ENCODE results near the gene VPS13C. TPM values are rescaled to one million over a fixed set of nuclear protein-coding genes. Genes with fewer than 3 reads are reported as not detected.

Gene VPS13C
- total RNA-seq, 1 experiment from 2014 or later, result 20.9 TPM

GRCh38 chr15:62087671-62088352 lies 27.6 kb upstream of the VPS13C start:
- H3K9me3 Mint-ChIP-seq, result peaks cover 31% of the 10 kb centered on the region
- TF ChIP-seq ATF1 (CRISPR knock-in tag; IDR thresholded peaks at IDR 0.05) (no peak), USF2 (CRISPR knock-in tag; IDR thresholded peaks at IDR 0.05) (no peak), TEAD4 (CRISPR knock-in tag; IDR thresholded peaks at IDR 0.05) (no peak), JAZF1 (CRISPR knock-in tag; IDR thresholded peaks at IDR 0.05) (no peak), NR3C1 (CRISPR knock-in tag; conservative IDR thresholded peaks at IDR 0.05; ENCODE audit: low read depth) (no peak), ZNF263 (CRISPR knock-in tag; IDR thresholded peaks at IDR 0.05; ENCODE audit: low read depth) (no peak), E2F5 (CRISPR knock-in tag; IDR thresholded peaks at IDR 0.05) (no peak), SP1 (CRISPR knock-in tag; conservative IDR thresholded peaks at IDR 0.05) (no peak), MXD4 (CRISPR knock-in tag; IDR thresholded peaks at IDR 0.05; ENCODE audit: borderline replicate concordance) (no peak), GTF2I (CRISPR knock-in tag; conservative IDR thresholded peaks at IDR 0.05) (no peak), GRHL2 (CRISPR knock-in tag; IDR thresholded peaks at IDR 0.05; ENCODE audit: insufficient replicate concordance, severe bottlenecking) (no peak), ZMAT4 (CRISPR knock-in tag; IDR thresholded peaks at IDR 0.05) (no peak)
- TF ChIP-seq, protein P1, sequence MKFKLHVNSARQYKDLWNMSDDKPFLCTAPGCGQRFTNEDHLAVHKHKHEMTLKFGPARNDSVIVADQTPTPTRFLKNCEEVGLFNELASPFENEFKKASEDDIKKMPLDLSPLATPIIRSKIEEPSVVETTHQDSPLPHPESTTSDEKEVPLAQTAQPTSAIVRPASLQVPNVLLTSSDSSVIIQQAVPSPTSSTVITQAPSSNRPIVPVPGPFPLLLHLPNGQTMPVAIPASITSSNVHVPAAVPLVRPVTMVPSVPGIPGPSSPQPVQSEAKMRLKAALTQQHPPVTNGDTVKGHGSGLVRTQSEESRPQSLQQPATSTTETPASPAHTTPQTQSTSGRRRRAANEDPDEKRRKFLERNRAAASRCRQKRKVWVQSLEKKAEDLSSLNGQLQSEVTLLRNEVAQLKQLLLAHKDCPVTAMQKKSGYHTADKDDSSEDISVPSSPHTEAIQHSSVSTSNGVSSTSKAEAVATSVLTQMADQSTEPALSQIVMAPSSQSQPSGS (CRISPR knock-in tag; IDR thresholded peaks at IDR 0.05; ENCODE audit: borderline replicate concordance, low read depth), result no peak
- TF ChIP-seq, protein P2, sequence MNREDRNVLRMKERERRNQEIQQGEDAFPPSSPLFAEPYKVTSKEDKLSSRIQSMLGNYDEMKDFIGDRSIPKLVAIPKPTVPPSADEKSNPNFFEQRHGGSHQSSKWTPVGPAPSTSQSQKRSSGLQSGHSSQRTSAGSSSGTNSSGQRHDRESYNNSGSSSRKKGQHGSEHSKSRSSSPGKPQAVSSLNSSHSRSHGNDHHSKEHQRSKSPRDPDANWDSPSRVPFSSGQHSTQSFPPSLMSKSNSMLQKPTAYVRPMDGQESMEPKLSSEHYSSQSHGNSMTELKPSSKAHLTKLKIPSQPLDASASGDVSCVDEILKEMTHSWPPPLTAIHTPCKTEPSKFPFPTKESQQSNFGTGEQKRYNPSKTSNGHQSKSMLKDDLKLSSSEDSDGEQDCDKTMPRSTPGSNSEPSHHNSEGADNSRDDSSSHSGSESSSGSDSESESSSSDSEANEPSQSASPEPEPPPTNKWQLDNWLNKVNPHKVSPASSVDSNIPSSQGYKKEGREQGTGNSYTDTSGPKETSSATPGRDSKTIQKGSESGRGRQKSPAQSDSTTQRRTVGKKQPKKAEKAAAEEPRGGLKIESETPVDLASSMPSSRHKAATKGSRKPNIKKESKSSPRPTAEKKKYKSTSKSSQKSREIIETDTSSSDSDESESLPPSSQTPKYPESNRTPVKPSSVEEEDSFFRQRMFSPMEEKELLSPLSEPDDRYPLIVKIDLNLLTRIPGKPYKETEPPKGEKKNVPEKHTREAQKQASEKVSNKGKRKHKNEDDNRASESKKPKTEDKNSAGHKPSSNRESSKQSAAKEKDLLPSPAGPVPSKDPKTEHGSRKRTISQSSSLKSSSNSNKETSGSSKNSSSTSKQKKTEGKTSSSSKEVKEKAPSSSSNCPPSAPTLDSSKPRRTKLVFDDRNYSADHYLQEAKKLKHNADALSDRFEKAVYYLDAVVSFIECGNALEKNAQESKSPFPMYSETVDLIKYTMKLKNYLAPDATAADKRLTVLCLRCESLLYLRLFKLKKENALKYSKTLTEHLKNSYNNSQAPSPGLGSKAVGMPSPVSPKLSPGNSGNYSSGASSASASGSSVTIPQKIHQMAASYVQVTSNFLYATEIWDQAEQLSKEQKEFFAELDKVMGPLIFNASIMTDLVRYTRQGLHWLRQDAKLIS (CRISPR knock-in tag; IDR thresholded peaks at IDR 0.05; ENCODE audit: borderline replicate concordance), result no peak
- peaks cover 27% of the 10 kb centered on the region for H3K36me3 Mint-ChIP-seq
- CTCF ChIA-PET, result interaction anchor here (0.6 to 1.4 kb wide), 2 partner anchors 16 to 249 kb away, joined by 3 to 6 read pairs; no protein-coding TSS in a partner anchor
- H3K27ac Mint-ChIP-seq, result no peak overlapping the region
- no peaks in the 10 kb centered on the region for H3K4me1 Mint-ChIP-seq
- no peak for DNase-seq (ENCODE audit: low spot score)
- POLR2A ChIA-PET, result interaction anchor here (0.6 to 0.9 kb wide), 2 partner anchors 21 to 79 kb away, joined by 3 read pairs; partner anchors contain the start of gene C2CD4A
- 0 out of 2 replicates have a peak, but pooled peaks cover 5% of the 10 kb centered on the region for H3K27me3 Mint-ChIP-seq (ENCODE audit: low read depth)
- H3K4me3 Mint-ChIP-seq, result no peak overlapping the region
- ATAC-seq, result no peak

DNA sequence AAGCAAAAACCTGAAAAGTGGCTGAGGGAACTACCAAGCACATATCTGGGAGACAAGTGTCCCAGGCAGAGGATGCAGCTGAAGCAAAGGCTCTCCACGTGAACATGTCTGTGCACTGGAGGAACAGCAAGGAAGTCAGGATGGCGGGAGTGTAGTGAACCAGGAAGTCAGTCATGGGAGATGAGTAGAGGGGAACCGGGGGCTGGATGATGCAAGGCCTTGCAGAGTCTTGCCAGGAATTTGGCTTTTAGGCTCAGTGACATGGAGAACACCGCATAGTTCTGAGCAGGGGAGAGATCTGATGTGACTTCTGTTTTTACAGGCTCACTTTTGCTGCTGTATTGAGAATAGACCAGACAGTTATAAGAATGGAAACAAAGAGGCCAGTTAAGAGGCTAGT lies 25.5 kb upstream of the VPS13C start:
- TF ChIP-seq, protein P3, sequence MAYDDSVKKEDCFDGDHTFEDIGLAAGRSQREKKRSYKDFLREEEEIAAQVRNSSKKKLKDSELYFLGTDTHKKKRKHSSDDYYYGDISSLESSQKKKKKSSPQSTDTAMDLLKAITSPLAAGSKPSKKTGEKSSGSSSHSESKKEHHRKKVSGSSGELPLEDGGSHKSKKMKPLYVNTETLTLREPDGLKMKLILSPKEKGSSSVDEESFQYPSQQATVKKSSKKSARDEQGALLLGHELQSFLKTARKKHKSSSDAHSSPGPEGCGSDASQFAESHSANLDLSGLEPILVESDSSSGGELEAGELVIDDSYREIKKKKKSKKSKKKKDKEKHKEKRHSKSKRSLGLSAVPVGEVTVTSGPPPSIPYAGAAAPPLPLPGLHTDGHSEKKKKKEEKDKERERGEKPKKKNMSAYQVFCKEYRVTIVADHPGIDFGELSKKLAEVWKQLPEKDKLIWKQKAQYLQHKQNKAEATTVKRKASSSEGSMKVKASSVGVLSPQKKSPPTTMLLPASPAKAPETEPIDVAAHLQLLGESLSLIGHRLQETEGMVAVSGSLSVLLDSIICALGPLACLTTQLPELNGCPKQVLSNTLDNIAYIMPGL (CRISPR knock-in tag; IDR thresholded peaks at IDR 0.05), result no peak
- TF ChIP-seq GABPB1 (CRISPR knock-in tag; IDR thresholded peaks at IDR 0.05), result peak; percentile 61
- no peak for TF ChIP-seq ZMAT4 (CRISPR knock-in tag; IDR thresholded peaks at IDR 0.05)
- no peak for TF ChIP-seq FOXP1 (CRISPR knock-in tag; IDR thresholded peaks at IDR 0.05; ENCODE audit: borderline replicate concordance)
- ATAC-seq, result no peak

More for the DNA sequence above, 25.5 kb upstream of the VPS13C start:
- no peak for DNase-seq (ENCODE audit: low spot score)
- POLR2A ChIA-PET, result no interaction called here
- Mint-ChIP-seq H3K36me3 (peaks cover 27% of the 10 kb centered on the region), H3K27me3 (ENCODE audit: low read depth) (0 out of 2 replicates have a peak, but pooled peaks cover 5% of the 10 kb centered on the region), H3K27ac (no peak overlapping the region), H3K9me3 (peaks cover 40% of the 10 kb centered on the region), H3K4me1 (no peaks in the 10 kb centered on the region), H3K4me3 (no peak overlapping the region)
- CTCF ChIA-PET, result no interaction called here

Data from WTC11 (cell line).